Testis (tissue), 3 donors: ENCODE results near the gene PLA2G4D. TPM values are rescaled to one million over a fixed set of nuclear protein-coding genes. Genes with fewer than 3 reads are reported as not detected.

Experiments used
- DNase-seq: peaks from one replicate; pipeline ENCODE4 v3.0.0-alpha.2; 2019
- H3K27ac ChIP-seq, 2 donors: fragments of 200-600 bp; sonication (generic); one replicate each; pipeline ENCODE4 v1.5.1; 2019
- H3K27me3 ChIP-seq: fragments of 200-600 bp; sonication (generic); one replicate; pipeline ENCODE4 v1.5.1; 2019
- H3K36me3 ChIP-seq: fragments of 200-600 bp; sonication (generic); one replicate; pipeline ENCODE4 v1.5.1; 2017; ENCODE audit warnings: low read depth; ENCODE audit errors: missing control alignments
- H3K4me1 ChIP-seq: fragments of 200-600 bp; sonication (generic); one replicate; pipeline ENCODE4 v1.5.1; 2019
- H3K4me3 ChIP-seq, 2 donors: fragments of 200-600 bp; sonication (generic); one replicate each; pipeline ENCODE4 v1.5.1; 2017 to 2019
- H3K9me3 ChIP-seq: fragments of 200-600 bp; sonication (generic); one replicate; pipeline ENCODE4 v1.5.1; 2017
- POLR2A ChIP-seq: fragments of 450-650 bp; IDR thresholded peaks from one replicate; pipeline ENCODE4 v1.6.1; 2017; ENCODE audit warnings: antibody characterized with exemption, mild to moderate bottlenecking, moderate library complexity
- WGBS, 2 donors: methylation state at CpG; one replicate each; pipeline ENCODE4 v1.1.5; 2018; 5-methylcytosine and 5-hydroxymethylcytosine counted together
- intact Hi-C: fragments of 100-400 bp; cut with DNase I; formaldehyde crosslinking; loops from one replicate; pipeline ENCODE4 v1.15.1; 2023; ENCODE audit warnings: low total_unique reads
- polyA plus RNA-seq: library from polyadenylated mRNA; stranded (reverse); fragments of 350-450 nt; fragmentation: Illumina TruSeq; extraction: RNeasy Lipid Tissue Mini Kit (QIAGEN cat#74804); gene quantifications from one replicate; pipeline ENCODE4 v1.2.3, GENCODE V29; 2014; ENCODE audit warnings: low read depth, low replicate concordance; ENCODE audit not compliant: insufficient read depth
- total RNA-seq, 2 donors: library from RNA; depleted of rRNA; stranded (reverse); fragments of >200 nt; gene quantifications; one replicate each; pipeline ENCODE4 v1.2.3, GENCODE V29; 2016
- TF ChIP-seq, protein P1 (sequence below), 3 experiments: fragments of 450-650 bp in 2 of 3; fragments of 200-600 bp in 1 of 3; sonication (generic) in 1 of 3; IDR thresholded peaks; one replicate each; pipeline ENCODE4 v1.5.1; 2016 to 2019; ENCODE audit warnings: antibody characterized with exemption in 3 of 3, mild to moderate bottlenecking in 2 of 3, moderate library complexity in 1 of 3

PLA2G4D gene
- total and polyA plus RNA-seq, 3 donors from 2014 or later: 0.11 to 0.43 (median 0.16) TPM

DNA sequence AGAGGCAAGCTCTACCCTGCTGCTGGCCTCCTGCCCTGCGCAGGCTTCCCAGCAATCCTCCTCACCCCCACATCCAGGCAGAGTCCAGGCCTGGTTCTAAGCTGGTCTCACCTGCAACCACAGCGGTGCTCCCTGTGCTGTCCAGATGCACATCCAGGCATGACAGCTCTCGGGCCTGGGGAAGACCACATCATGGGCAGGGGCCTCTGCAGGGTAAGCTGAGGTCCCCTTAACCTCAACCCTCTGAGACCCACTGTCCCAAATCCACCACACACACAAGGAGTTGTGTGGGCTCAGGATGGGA, 10.8 kb downstream of the PLA2G4D start:
- no peaks in the 10 kb centered on the region for H3K36me3 ChIP-seq
- no peaks in the 10 kb centered on the region for H3K4me1 ChIP-seq
- TF ChIP-seq, protein P1, sequence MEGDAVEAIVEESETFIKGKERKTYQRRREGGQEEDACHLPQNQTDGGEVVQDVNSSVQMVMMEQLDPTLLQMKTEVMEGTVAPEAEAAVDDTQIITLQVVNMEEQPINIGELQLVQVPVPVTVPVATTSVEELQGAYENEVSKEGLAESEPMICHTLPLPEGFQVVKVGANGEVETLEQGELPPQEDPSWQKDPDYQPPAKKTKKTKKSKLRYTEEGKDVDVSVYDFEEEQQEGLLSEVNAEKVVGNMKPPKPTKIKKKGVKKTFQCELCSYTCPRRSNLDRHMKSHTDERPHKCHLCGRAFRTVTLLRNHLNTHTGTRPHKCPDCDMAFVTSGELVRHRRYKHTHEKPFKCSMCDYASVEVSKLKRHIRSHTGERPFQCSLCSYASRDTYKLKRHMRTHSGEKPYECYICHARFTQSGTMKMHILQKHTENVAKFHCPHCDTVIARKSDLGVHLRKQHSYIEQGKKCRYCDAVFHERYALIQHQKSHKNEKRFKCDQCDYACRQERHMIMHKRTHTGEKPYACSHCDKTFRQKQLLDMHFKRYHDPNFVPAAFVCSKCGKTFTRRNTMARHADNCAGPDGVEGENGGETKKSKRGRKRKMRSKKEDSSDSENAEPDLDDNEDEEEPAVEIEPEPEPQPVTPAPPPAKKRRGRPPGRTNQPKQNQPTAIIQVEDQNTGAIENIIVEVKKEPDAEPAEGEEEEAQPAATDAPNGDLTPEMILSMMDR (IDR thresholded peaks at IDR 0.05): no peak
- TF ChIP-seq POLR2A: no peak
- H3K9me3 ChIP-seq: no peaks in the 10 kb centered on the region
- H3K4me3 ChIP-seq: no peak overlapping the region
- WGBS, 2 donors: 89% methylated on average over 3 of the region's 3 CpGs; no CpG with 5 or more reads in 1 of the 2 donors
- no peaks in the 10 kb centered on the region for H3K27me3 ChIP-seq
- intact Hi-C loops: no loop called here
- DNase-seq: peak; percentile 8
- H3K27ac ChIP-seq: no peak overlapping the region

DNA sequence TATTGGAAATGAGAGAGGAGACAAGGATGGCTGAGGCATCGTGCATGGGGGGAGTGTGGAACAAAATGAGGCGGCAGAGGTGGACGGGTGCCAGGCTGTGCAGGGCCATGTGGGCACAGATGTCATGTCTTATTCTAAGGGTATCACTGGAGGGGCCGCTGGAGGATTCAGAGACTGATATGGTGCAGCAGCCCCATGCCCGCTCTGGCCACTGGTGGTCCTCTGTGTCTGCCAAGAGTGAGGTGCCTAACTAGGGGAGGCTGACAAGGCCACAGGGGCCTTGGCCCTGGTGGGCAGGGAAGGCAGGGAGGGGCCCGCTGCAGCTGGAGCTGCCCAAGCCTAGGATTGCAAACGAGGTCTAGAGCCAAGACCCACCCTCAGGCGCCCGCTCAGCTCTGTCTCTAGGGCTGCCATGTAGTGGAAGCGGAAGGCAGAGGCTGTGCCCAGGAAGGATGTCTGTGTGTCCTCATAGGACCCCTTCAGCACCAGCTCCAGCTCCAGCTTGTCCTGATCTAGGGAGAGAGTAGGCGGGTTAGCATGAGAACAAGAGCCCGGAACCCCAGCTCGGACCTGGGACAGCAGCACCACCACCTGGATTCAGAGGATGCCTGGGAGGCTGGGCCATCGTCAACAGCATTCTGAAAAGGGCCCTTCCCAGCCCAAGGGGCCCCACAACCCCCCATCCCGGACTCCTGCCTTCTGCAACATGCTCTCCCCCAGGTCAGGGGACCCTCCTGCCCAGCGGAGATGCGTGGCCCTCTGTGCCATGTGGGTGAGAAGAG, 11.3 kb downstream of the PLA2G4D start:
- Histone ChIP-seq H3K36me3 (no peaks in the 10 kb centered on the region), H3K27ac (no peak overlapping the region), H3K4me3 (no peak overlapping the region), H3K4me1 (no peaks in the 10 kb centered on the region), H3K9me3 (no peaks in the 10 kb centered on the region), H3K27me3 (no peaks in the 10 kb centered on the region)
- WGBS, 2 donors: 87 to 88% methylated on average over 9 to 17 of the region's 17 CpGs
- intact Hi-C loops: no loop called here
- DNase-seq: peak; percentile 10
- TF ChIP-seq POLR2A: no peak
- TF ChIP-seq, protein P1 (IDR thresholded peaks at IDR 0.05): no peak

DNA sequence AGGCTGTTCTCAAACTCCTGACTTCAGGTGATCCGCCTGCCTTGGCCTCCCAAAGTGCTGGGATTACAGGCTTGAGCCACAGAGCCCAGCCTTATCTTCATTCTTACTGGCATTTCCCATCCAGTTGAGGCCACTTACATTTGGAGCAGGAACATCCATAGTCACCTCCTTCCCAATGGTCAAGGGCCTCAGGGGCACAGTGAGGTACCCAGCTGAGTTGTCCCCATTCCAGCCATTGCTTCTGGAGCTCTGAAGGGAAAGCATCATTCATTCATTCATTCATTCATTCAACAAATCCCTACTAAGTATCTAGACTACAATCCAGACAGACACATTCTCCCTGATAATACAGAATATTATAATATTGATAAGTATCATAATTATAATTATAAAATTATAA, 12.2 kb downstream of the PLA2G4D start:
- DNase-seq: no peak
- 100% methylated on average over 1 of the region's 1 CpG for WGBS, 2 donors
- no peak overlapping the region for H3K4me3 ChIP-seq
- intact Hi-C loops: no loop called here
- H3K9me3 ChIP-seq: no peaks in the 10 kb centered on the region
- H3K36me3 ChIP-seq: no peaks in the 10 kb centered on the region
- TF ChIP-seq, protein P1 (IDR thresholded peaks at IDR 0.05): no peak
- TF ChIP-seq POLR2A: no peak
- no peaks in the 10 kb centered on the region for H3K27me3 ChIP-seq
- no peak overlapping the region for H3K27ac ChIP-seq
- H3K4me1 ChIP-seq: no peaks in the 10 kb centered on the region

DNA sequence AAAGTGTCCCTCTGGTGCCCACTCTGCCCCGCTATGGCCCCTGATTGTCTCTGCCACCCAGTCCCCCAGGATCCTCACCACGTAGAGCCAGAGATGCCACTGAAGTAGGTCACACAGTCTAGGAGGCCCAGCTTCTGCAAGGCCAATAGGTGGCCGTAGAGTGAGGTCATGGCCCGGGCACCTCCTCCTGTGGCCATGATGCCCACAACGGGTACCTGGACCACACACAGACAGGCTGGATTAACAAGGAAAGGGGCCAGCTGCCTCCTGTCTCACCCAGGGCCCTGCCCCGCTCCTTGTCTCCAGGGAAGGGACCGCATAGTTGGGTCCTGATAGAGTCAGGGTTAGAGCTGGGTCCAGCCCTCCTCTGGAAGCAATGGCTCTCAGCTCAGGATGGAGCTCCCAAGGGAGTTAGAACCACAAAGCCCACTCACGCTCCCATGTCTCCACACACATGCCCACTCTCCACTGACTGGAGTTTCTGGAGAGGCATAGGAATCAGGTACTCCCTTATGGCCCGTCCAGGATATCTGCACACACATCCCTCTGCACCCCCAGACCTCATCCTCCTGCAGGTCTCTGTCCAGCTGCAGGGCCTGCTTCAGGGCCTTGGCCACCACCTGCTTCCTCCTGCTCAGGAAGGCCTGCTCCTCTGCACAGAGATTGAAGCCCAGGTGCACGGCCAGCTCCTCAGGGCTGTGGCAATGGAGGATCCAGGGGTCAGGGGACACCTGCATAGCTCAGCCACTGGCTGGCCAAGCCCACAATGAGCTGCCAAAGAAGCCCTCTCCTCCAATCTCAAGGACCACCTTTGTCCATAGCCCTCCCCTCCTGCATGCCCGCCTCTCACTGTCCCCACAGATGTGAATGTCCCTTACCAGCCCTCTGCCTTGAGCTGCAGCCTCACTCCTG, 13.2 kb downstream of the PLA2G4D start:
- intact Hi-C loops: no loop called here
- H3K4me1 ChIP-seq: no peaks in the 10 kb centered on the region
- H3K9me3 ChIP-seq: no peaks in the 10 kb centered on the region
- no peaks in the 10 kb centered on the region for H3K27me3 ChIP-seq
- no peaks in the 10 kb centered on the region for H3K36me3 ChIP-seq
- no peak overlapping the region for H3K4me3 ChIP-seq
- peak; percentile 4 for DNase-seq
- 84 to 88% methylated on average over 6 to 11 of the region's 11 CpGs for WGBS, 2 donors
- no peak for TF ChIP-seq POLR2A
- TF ChIP-seq, protein P1 (IDR thresholded peaks at IDR 0.05): no peak
- no peak overlapping the region for H3K27ac ChIP-seq
